ENCODE data around the gene CACNA1C.
A peak's percentile ranks its signal among the peaks of the same experiment; 100 is the strongest.

GRCh38 chr12:2673966-2674810 is 621.4 kb downstream of the CACNA1C start:
- TF ChIP-seq TEAD4 (IDR thresholded peaks at IDR 0.05; ENCODE audit: borderline replicate concordance, insufficient read depth) = no peak
- TF ChIP-seq USF2 (IDR thresholded peaks at IDR 0.05; ENCODE audit: borderline replicate concordance, low read depth, low read length) = no peak
- no peak for TF ChIP-seq REST (IDR thresholded peaks at IDR 0.05; ENCODE audit: low read depth, low read length)
- no peak for TF ChIP-seq POLR2AphosphoS5 (IDR thresholded peaks at IDR 0.05; ENCODE audit: low read depth, low read length)
- no peak for TF ChIP-seq CHD2 (IDR thresholded peaks at IDR 0.05; ENCODE audit: low read length, partially characterized antibody)
- peak; percentile 21 for TF ChIP-seq CTCF (IDR thresholded peaks at IDR 0.05)
- no peak for TF ChIP-seq YY1 (IDR thresholded peaks at IDR 0.05; ENCODE audit: low read depth)
